GOT3 (cell line): ENCODE measurements around the gene ZIC1.

Source experiments
- DNase-seq: peaks from one replicate; lab custom pipeline; 2025; ENCODE audit warnings: mixed read lengths; lab: John Stamatoyannopoulos, UW

Gene ZIC1

DNA sequence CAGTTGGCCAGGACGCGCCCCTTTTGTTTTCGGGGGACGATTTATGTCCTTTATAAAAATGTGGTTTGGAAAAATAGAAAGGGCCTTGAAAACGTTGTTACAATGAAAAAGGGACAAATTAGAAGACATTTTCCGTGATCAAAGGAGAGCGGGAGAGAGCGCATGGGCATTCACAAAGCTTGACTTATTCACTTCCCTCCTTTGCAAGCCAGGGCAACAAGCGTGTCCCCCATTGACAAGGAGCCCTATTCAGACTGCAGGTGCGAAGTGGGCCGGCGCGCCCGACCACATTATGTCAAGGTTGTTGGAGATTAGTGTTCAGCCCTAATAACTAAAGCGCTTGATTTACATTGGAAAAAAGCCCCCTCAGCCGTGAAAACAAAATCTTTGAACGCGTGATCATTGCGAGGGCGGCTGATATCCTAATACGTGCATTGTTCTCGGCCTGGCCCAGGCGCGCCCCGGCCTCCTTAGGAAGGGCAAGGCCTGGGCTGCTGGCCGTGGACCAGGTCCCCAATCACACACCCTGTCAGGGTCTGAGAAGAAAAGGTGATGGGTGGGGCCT is 28.7 kb upstream of the ZIC1 start:
- no peak for DNase-seq

- no peak for DNase-seq
Measured at GRCh38 chr3:147380977-147381376, 28.2 kb upstream of the ZIC1 start.

DNA sequence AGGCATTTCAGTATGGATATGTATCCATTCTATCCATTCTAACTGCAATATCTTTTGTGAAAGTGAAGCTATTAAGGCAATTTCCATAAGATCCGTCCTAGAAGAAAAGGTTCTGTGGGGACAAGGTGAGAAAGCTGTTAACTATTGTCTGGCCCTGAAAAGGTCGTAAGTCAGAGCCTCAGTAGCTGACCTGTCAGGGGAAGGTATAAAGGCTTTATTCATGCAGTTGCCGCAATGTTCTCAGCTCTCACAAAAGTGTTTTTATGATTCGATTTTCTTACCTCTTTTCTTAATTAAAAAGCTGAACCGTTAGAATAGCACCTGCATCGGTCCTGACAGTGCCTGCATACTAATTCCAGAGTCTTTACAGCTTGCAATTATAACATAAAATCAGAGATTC is 27.6 kb upstream of the ZIC1 start:
- no peak for DNase-seq

- no peak for DNase-seq
Measured at GRCh38 chr3:147383617-147384016, 25.5 kb upstream of the ZIC1 start.

GRCh38 chr3:147384210-147385058 is 24.7 kb upstream of the ZIC1 start:
- DNase-seq = no peak

DNA sequence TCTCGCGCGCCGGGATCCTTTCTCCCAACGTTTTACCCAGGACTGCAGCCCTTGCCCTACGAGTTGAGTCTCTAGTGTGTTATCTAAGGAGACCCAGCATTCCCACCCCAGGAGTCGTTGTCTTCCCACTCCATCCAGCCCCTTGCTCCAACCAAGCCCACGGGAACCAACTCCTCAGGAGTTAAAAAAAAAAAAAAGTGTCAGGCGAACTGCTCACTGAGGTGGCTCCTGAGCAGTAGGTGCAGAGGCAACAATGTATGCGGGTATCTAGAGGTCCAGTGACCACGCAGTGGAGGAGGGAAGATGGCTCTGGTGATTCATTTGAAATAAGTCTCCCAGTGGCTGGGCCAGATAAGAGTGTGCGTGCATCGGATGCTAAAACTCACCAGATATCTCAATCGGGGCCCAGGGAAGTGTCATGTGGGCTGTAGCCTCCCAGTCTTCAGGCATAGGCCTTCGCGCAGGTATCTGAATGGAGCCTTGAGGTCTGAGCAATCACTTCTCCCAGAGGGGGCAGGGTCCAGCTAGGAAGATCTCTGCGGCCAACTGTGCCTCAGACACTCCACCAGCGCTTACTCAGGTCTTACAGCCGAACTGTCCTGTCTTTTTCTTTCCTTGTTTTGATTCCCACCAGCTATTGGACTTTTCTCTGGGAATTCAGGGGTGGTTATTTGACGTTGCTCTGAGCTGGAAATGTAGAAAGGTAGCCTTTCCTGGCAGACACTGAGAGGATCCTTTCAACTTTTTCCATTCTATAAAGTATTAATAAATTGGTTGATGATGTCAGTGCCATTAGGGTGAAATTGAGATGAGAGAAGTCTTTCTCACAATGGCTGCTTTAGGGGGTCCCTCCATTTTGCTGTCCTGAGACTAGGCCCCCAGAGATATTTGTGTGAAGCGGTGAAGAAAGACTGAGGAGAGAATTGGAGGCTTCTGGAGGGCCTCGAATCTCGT is 23.8 kb upstream of the ZIC1 start:
- no peak for DNase-seq

DNA sequence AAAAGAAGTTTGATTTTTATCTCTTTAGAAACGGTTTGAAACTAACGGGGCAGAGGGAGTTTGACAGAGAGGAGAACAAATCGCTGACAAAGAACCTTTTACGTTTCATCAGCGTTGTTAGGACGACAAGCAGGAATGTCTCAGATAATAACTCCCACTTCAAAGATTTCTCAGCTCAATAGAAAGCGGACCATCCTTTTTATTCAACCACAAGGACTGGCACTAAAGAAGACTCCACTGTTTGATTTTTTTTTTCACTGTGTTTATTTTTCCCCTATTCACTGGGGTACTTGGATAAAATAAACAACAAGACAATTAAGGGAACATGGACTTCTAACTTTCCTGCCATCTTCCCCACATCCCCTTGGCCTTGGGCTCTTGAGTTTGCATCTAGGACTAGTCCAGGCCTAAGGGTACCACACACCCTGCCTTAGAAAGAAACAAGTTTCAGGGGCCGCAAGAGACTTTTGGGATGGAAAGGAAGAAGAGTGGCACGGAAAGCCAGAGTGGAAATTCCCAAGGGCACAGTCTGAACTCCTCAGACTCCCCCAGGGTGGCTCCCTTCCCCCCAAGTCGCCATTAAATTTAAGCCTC is 21.8 kb upstream of the ZIC1 start:
- DNase-seq = no peak

- DNase-seq = no peak
Measured at GRCh38 chr3:147387885-147388699, 21.1 kb upstream of the ZIC1 start.

DNA sequence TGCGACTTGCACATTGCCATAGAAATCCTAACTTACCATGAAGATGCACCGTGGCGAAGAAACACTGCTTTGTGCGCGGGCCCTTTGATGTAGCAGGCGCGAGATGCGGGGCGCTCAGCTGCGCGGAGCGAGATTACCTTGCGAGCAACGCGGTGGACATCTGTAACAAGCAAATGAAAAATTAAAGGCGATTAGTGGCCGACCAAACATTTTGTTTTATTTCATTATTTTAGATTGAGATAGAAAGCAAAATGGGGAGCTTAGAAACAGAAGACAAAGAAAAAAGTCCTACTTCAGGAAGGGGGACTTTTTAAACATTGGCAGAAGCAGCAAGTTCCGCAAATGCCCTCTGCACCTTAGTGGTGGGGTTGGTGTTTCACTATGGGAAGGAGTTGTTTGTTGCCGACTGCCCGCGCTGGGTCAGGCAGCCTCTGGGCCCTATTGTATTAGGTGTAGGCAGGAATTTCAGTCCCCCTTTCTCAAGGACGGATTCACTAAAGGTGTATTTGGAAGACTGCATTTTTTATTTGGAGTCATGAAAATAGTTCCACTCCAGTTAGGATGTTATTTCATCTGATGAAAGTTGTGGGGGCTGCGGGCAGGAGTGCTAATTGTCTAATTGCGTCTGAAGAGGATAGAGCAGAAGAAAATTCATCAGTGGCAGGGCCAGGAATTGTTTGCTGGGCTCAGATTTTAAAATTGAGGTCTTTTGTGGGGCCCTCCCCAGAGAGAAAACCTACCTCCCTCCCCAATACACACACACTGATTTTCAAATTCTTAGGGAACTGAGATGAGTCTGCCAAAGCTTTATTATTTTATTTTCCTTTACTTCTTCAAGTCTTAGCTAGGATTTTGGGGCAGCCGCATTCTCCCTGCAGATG is 20.2 kb upstream of the ZIC1 start:
- no peak for DNase-seq

GRCh38 chr3:147389717-147390116 is 19.4 kb upstream of the ZIC1 start:
- DNase-seq = no peak

DNA sequence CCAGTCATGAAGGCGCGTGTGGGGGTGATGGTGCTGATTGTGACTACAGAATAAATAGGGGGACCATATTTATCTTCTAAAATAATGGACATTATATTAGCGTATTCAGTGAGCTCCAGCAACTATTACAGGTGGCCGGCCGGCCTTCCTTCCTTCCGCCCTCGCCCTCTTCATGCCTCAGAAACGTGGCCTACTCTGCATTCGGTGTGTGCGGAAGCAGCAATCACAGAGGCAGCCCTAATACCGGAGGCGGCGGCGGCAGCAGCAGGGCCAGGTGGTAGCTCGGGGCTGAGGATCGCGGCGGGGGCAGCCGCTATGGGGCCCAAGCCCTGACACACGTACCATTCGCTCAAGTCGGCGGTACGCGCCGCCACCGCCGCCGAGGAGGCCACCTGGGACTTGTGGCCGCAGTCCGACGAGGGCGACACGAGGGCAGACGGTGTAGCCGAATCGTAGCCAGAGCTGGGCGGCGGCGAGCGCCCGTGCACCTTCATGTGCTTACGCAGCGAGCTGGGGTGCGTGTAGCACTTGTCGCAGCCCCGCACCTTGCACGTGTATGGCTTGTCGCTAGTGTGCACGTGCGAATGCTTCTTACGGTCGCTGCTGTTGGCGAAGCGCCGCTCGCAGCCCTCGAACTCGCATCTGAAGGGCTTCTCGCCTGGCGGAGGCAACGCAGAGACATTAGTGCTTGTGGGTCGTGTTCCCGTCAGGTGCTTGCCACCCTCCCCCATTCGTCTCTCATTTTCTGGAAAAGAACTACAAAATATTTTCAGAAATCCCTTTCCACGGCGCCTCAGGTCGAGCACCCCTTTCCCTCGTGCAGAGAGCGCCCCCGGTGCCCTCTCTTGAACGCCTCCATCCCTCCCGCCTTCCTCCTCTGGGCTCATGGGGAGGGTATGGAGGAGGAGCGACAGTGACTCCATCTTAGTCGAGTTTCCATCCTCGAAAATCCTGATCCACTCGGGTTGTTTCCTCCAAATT is 18.3 kb upstream of the ZIC1 start:
- no peak for DNase-seq

GRCh38 chr3:147391781-147392624 is 17.2 kb upstream of the ZIC1 start:
- DNase-seq = peak; percentile 81

DNA sequence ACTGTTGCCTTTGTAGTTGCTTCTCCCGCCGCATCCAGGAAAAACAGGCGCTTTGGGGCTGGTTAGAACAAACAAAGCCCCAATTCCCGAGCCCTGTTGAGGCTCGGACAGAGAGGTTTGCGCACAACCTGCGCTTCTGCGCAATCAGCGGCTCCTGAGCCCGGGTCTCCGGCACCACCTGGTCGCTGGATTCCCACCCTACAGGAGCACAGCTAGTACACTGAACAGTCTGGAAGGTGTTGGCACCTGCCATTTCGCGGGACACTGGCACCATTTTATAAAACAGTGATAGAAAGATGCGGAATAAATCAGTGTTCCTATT is 16.6 kb upstream of the ZIC1 start:
- no peak for DNase-seq

GRCh38 chr3:147393261-147393942 is 15.8 kb upstream of the ZIC1 start:
- peak; percentile 43 for DNase-seq

- no peak for DNase-seq
Measured at GRCh38 chr3:147393943-147394883, 15.0 kb upstream of the ZIC1 start.

DNA sequence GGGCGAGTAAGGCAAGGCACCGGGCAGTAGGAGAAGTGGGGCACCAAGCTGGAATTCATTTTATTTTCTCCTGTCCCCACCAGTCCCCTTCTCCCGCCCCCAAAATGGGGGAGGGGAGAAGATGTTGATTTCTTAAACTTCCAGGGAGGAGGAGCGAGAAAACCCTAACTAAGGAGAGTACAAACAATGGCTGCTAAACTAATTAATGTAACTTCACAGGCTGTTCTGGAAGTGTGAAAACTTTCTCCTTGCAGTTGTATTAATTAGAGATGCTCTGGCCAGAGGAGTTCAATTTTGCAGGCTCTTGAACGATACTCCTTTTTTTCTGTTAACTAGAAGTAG is 14.3 kb upstream of the ZIC1 start:
- no peak for DNase-seq
